T follicular helper cell (primary cell): Measurements from ENCODE around the gene USF2.

Experiments
- DNase-seq: peaks from one replicate; pipeline ENCODE4 v3.0.0-alpha.2; 2020; ENCODE audit warnings: low read depth

Gene USF2

DNA sequence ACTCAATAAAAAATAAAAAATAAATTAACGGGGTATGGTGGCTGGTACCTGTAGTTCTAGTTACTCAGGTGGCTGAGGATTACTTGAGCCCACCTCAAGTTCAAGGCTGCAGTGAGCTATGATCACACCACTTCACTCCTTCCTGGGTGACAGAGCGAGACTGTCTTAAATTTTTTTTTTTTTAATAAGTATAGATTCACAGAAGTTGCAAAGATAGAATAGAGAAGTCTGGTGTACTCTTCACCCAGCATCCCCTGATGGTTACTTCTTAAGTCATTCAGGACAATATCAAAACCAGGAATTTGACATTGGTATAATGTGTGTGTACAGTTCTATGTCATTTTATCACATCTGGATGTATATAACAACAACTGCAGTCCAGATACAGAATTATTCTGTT lies 52.5 kb downstream of the USF2 start:
- no peak for DNase-seq

DNA sequence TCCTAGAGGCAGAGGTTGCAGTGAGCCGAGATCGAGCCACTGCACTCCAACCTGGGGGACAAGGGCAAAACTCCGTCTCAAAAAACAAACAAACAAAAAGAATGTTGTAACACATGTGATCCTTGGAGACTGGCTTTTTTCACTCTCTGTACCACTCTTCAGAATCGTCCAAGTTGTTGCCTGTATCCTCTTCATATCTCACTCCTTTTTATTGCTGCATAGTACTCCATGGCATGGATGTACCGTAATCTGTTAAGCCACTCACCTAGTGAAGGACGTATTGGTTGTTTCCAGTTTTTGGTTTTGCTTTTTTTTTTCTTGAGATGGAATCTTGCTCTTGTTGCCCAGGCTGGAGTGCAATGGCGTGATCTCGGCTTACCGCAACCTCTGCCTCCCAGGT lies 53.3 kb downstream of the USF2 start:
- DNase-seq: no peak

DNA sequence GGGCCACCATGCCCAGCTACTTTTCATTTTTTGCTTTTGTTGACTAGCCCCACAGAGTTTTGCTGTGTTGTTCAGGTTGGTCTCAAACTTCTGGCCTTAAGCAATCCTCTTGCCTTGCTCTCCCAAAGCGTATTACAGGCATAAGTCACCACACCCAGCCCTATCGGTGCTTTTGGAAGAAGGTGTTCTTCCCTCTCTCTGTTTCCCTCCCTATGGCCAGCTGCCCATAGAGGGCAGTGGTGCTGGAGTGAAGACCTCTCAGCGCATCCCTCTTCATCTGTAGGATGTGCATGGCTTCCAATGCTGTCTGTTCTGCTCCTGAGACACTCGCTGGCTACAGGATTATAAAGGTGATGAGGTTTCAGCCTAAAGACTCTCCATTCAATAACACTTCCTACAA lies 58.9 kb downstream of the USF2 start:
- DNase-seq: no peak

DNA sequence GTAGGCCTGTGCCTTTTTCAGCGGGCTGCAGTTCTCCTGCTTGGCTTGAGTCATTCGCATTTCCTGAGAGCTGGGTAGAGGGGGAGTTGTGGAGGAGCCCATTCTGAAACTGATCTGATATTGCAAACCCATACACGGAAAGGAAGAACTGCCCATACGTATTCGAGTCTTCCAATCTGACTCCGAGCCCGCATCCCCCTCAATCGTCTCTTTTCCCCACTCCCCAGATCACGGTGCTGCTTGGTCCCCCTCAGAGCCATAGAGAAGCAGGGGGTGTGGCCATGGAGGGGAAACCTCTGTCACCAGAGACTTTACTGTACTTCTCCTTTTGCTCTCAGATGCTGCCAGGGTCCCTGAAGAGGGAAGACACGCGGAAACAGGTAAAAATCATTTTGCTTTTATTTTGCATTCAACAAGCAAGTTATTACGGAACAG lies 60.1 kb downstream of the USF2 start, which contains the start of gene CD22:
CD22 (plus strand) TSS at position 337 of the 435 bp plus-strand sequence. CDS start 2,854 bp downstream, outside the sequence.
- DNase-seq: no peak

DNA sequence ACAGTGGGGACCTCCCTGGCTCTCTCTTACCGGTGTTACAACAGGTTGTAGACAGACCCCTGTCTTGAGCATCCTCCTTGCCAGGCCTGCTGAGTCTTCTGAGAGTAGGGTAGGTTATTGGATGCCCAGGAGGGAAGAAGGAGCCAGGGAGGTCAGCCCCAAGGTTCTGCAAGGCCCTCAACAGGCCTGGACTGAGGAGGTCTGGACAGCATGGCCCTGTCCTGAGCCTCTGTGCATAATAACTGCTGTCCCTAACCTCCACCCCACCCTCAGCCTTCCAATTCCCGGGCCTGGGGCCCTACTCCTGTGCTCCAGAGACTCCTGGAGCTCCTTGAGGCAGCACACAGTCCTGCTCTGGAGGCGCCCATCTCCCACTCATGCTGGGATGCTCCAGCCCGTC lies 60.6 kb downstream of the USF2 start:
- no peak for DNase-seq
